ENCODE data around the gene HDC.

DNA sequence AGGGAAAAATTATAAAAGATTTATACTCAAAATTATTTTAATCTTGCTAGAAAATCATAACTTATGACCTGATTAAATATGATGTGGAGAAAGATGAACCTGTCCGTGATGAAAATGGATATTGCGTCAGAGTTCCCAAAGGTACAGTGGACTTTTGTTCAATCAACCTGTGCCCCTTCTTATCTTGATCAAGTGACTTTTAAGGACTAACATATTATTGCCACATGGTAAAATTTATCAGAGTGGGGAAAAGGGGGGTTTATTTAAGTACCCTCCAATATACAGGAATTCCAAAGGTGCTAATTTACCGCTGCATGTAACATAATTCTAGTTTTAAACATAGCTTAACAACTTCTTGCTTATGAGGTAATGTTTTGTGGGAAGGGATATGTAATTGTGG is 39.6 kb downstream of the HDC start:
- TF ChIP-seq, protein P1, sequence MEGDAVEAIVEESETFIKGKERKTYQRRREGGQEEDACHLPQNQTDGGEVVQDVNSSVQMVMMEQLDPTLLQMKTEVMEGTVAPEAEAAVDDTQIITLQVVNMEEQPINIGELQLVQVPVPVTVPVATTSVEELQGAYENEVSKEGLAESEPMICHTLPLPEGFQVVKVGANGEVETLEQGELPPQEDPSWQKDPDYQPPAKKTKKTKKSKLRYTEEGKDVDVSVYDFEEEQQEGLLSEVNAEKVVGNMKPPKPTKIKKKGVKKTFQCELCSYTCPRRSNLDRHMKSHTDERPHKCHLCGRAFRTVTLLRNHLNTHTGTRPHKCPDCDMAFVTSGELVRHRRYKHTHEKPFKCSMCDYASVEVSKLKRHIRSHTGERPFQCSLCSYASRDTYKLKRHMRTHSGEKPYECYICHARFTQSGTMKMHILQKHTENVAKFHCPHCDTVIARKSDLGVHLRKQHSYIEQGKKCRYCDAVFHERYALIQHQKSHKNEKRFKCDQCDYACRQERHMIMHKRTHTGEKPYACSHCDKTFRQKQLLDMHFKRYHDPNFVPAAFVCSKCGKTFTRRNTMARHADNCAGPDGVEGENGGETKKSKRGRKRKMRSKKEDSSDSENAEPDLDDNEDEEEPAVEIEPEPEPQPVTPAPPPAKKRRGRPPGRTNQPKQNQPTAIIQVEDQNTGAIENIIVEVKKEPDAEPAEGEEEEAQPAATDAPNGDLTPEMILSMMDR (IDR thresholded peaks at IDR 0.05; ENCODE audit: low read length), result no peak
- TF ChIP-seq EZH2phosphoT487 (IDR thresholded peaks at IDR 0.05; ENCODE audit: low read length) (no peak), EZH2 (optimal IDR thresholded peaks at IDR 0.05; ENCODE audit: low read depth, low read length) (no peak)

Data from MM.1S (cell line).